AG09319 (cell line): ENCODE measurements around the gene DLGAP1.

Experiments used
- DNase-seq: peaks from one replicate; pipeline ENCODE4 v3.0.0-alpha.2; 2010; ENCODE audit warnings: low read depth; ENCODE audit errors: extremely low read depth
- TF ChIP-seq, protein P1 (sequence below): IDR thresholded peaks from 2 replicates; pipeline ENCODE4 v1.5.1; 2011; ENCODE audit warnings: low read depth, mild to moderate bottlenecking, inconsistent platforms, low read length, moderate library complexity

The DLGAP1 gene

DNA sequence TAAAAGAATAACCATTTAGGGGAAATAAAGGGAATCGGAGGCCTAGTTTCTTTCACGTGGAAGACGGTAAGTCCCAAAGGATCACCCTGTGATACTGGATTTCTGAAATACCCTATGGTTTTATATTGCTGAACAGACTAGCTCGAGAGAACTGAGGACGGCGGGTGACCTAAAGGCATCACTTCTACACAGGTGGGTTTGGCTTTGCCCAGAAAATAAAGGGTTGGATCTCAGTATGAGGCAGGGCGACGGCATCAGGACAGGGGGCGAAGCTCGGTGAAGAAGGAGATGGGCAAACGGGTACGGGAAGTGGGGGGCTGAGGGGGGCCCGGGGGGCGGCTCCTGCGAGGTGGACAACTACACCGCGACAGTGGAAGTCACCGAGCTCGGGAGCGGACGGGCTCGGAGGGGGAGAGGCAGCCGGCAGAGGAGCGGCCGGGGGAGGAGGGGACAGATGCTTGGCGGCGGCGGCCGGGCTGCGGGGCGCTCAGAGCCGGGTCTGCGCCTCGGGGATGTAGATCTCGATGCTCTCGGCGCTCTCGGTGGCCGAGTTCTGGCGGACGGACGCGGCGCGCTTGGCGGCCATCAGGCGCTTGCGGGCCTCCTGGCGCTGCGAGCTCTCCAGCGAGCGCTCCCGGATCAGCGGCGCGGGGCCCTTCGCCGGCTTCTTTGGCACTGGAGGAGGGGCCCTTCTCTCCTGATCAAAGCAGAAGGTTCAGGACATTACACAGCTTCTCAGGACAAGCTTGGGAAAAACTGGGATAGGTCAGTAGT lies 956.2 kb downstream of the DLGAP1 start:
- no peak for DNase-seq
- TF ChIP-seq, protein P1, sequence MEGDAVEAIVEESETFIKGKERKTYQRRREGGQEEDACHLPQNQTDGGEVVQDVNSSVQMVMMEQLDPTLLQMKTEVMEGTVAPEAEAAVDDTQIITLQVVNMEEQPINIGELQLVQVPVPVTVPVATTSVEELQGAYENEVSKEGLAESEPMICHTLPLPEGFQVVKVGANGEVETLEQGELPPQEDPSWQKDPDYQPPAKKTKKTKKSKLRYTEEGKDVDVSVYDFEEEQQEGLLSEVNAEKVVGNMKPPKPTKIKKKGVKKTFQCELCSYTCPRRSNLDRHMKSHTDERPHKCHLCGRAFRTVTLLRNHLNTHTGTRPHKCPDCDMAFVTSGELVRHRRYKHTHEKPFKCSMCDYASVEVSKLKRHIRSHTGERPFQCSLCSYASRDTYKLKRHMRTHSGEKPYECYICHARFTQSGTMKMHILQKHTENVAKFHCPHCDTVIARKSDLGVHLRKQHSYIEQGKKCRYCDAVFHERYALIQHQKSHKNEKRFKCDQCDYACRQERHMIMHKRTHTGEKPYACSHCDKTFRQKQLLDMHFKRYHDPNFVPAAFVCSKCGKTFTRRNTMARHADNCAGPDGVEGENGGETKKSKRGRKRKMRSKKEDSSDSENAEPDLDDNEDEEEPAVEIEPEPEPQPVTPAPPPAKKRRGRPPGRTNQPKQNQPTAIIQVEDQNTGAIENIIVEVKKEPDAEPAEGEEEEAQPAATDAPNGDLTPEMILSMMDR, result no peak

DNA sequence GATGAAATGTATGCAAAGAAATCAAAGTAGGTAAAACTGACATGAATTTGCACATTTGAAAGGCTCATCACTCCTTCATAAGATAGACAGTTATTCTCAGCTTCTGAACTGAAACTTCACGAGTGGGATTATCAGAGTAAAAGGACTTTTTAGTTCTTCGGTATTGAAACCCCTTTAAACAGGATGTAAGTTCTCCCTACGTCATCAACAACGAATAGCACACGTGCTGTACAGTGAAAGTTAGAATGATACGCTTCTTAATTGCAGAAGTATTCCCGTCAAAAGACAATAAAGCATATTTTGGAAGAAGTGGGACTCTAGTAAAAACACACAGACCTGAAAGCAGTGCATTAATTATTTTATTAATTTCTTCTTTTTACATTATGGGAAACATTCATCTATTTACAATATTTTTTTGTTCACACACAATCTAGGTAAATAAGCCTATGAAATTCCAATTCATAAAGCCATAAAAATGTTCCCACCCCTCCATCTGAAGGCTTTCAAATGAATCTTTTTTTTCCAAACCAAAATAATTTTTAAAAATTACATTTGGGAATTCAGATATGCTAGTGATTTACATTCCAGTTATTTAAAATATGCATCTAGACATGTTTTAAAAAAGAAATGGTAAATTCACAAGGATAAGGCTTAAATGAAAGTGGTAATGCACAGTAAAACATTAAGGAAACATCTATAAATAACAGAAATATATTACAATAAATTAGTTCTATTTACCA lies 959.2 kb downstream of the DLGAP1 start:
- TF ChIP-seq, protein P1, result no peak
- DNase-seq, result no peak

DNA sequence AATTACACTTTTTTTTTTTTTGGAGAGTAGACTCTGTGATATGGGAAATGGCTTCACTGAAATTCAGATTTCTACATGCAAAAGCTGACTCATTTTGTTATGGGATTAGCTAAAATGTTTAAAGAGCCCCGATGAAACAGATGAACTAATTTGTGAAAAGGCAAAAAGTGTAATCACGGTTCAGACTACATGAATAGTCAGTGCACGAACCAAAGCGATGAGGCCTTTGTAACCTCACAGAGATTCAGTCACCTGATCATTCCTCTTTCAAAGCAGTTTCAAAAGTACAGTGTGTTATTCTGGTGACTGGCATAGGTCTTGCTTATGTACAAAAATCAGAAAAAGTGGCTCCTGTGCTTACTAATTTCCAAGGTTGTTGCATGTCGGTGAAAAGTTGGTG lies 960.5 kb downstream of the DLGAP1 start:
- TF ChIP-seq, protein P1, result no peak
- no peak for DNase-seq

DNA sequence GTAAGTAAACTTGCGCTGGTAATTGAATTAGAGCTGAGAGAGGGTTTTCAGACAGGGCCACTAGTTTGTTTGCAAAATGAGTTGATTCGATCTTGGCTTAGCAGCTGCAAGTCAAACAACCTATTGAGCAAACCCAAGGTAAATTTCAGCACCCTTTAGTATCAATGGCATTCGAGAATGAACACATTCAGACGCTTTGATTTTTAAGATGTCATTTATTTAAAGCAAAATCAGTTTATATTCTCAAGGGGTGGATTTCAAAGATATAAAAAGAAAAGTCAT lies 960.9 kb downstream of the DLGAP1 start:
- TF ChIP-seq, protein P1, result no peak
- DNase-seq, result no peak

DNA sequence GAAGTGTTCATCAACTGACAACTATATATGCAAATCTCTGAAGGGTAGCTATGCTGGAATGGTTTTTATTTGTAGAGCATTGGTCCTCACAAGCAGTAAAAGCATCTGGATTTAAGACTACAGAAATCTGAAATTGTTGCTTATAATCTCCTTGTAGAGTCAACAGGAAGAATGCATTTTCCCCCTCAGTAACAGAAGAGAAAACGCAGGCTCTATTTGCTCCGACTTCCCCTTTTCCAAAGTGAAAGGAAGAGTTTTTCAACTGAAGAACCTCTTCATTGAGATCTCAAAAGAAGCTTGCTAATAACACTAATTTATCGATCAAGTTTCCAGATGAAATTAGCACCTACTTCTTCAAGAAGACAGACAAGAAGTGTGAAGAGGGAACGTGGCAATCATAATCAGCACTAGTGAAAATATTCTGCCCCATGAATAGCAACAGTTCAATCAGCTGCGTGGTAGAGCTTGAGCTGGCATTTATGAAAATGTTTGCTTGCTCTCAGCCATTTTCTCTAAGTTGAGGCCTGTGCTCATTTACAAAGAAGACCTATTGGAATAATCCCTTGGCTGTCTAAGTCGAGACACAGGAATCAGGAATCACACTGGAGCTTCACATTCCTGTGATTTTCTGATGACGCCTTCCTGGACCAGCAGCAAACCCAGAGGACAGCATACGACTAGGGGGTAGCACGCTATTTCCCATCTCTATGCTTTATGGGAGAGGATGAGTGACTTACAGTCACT lies 961.4 kb downstream of the DLGAP1 start:
- DNase-seq, result no peak
- TF ChIP-seq, protein P1, result no peak

DNA sequence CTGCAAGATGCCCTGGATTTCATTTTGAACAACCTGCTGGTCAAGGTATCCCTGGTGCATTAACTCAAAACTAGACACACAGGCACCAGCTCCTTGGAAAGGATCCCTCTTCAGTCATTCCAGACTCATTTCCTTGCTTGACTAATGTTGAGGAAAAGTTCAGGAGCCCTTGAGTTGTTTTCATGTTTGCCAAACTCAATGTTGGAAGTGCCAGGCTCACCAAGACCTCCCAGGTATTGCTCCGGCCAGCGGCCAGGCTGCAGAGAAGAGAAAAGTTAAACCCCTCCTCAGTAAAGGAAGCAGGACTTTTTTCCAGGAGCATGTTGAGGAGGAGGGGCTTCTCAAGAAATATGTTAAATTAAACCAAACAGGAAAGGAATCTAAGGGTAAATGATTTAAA lies 962.4 kb downstream of the DLGAP1 start:
- DNase-seq, result no peak
- TF ChIP-seq, protein P1, result no peak
